ENCODE data around the gene PNPLA8.
"Not testable (repeated sequence)": the region's sequence is repeated elsewhere in the genome, so short reads cannot be mapped to it uniquely, and the experiment has no call there.

Gene PNPLA8

DNA sequence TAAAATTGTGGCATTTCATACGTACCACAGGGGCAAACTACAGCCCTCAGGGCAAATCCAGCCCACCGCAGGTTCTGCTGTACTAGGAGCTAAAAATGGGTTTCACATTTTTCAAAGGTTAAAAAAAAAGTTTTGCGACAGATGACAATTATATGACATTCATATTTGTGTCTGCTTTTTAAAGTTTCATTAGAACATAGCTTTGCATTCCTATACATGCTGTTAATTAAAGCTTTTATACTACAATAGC lies 758 bp upstream of the PNPLA8 start:
- H3K36me3 ChIP-seq (ENCODE audit: control insufficient read depth in 1 of 2, insufficient read depth in 2 of 2, low read length in 2 of 2) = peaks cover 0 to 5% of the 10 kb centered on the region in 2 donors
- no peaks in the 10 kb centered on the region for H3K27me3 ChIP-seq (ENCODE audit: low read depth, low read length)
- peaks cover 0 to 25% of the 10 kb centered on the region in 2 donors for H3K4me1 ChIP-seq (ENCODE audit: control insufficient read depth in 1 of 2, insufficient read depth in 2 of 2, low read length in 2 of 2)
- peak overlapping the region; percentile 95 for H3K27ac ChIP-seq (ENCODE audit: low read length)
- no peaks in the 10 kb centered on the region for H3K9me3 ChIP-seq (ENCODE audit: control insufficient read depth in 1 of 2, low read length in 2 of 2)
- peak overlapping the region; percentile 67 to 80 for H3K4me3 ChIP-seq (ENCODE audit: low read depth in 1 of 2, low read length in 2 of 2)

DNA sequence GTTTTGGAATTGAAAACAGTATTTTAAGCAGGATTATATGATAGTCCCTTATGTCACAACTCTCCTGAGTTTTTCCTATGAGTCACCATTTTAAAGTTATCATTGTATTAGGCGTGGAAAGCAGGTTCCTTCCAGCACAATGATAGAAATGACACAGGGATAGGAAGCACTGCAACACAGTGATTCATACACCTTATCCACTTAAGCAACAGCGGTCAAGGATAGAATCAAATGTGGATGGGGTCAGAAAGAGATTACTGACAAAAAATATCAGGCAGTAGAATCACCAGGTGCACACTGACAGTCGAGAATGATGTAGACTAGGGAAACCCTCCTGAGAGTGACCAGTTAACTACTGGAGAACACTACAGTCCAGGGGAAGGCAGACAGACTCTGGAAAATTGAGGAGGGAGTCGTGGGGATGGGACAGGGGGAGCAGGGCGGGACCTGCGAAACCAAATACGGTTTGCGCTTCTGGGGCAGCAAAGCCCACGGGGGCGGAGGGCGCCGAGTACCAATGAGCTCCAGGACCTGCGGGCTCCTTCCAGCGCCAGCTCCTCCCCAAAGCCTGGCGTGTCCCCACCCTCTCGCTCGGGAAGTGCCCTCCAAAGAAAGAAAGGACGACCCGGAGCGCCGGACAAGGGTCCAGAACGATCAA lies 479 bp downstream of the PNPLA8 start:
- no peaks in the 10 kb centered on the region for H3K27me3 ChIP-seq (ENCODE audit: low read depth, low read length)
- peak overlapping the region; percentile 100 for H3K27ac ChIP-seq (ENCODE audit: low read length)
- peaks cover 0 to 5% of the 10 kb centered on the region in 2 donors for H3K36me3 ChIP-seq (ENCODE audit: control insufficient read depth in 1 of 2, insufficient read depth in 2 of 2, low read length in 2 of 2)
- H3K9me3 ChIP-seq (ENCODE audit: control insufficient read depth in 1 of 2, low read length in 2 of 2) = no peaks in the 10 kb centered on the region
- H3K4me3 ChIP-seq (ENCODE audit: low read depth in 1 of 2, low read length in 2 of 2) = peak overlapping the region; percentile 67 to 97
- peaks cover 0 to 25% of the 10 kb centered on the region in 2 donors for H3K4me1 ChIP-seq (ENCODE audit: control insufficient read depth in 1 of 2, insufficient read depth in 2 of 2, low read length in 2 of 2)

DNA sequence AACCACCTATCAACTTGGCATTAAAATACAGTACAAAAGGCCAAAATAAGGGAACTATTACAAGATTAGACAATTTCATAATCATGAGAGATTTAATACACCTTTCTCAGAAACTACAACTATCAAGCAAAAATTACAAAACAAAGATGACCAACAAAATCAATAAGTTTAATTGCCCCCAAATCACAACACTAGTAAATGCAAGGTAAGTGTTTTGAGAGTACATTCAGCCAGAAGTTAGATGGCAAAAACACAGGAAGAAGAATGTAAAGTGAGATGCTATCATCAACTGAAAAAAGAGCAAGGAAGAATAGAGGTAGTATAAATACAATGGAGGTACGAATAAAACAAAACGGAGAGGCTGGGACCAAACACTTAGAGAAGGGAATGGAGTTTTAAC lies 3.2 kb downstream of the PNPLA8 start:
- H3K27ac ChIP-seq (ENCODE audit: low read length) = no peak overlapping the region
- no peaks in the 10 kb centered on the region for H3K9me3 ChIP-seq (ENCODE audit: control insufficient read depth in 1 of 2, low read length in 2 of 2)
- peaks cover 0 to 25% of the 10 kb centered on the region in 2 donors for H3K4me1 ChIP-seq (ENCODE audit: control insufficient read depth in 1 of 2, insufficient read depth in 2 of 2, low read length in 2 of 2)
- no peaks in the 10 kb centered on the region for H3K27me3 ChIP-seq (ENCODE audit: low read depth, low read length)
- no peak overlapping the region for H3K4me3 ChIP-seq (ENCODE audit: low read depth in 1 of 2, low read length in 2 of 2)
- H3K36me3 ChIP-seq (ENCODE audit: control insufficient read depth in 1 of 2, insufficient read depth in 2 of 2, low read length in 2 of 2) = peaks cover 6 to 9% of the 10 kb centered on the region in 2 donors

DNA sequence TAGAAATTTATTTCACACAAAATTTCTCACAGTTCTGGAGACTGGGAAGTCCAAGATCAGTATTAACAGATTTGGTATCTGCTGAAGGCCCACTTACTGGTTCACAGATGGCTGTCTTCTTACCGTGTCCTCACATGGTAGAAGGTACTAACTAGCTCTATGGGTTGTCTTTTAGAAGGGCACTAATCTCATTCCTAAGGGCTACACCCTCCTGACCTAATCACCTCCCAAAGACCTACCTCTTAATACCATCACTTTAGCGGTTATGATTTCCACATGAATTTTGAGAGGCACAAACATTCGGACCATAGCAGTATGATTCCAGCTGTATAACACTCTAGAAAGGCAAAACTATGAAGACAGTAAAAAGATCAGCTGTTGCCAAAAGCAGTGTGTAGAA lies 8.0 kb downstream of the PNPLA8 start:
- H3K36me3 ChIP-seq (ENCODE audit: control insufficient read depth in 1 of 2, insufficient read depth in 2 of 2, low read length in 2 of 2) = peaks cover 14 to 21% of the 10 kb centered on the region in 2 donors

DNA sequence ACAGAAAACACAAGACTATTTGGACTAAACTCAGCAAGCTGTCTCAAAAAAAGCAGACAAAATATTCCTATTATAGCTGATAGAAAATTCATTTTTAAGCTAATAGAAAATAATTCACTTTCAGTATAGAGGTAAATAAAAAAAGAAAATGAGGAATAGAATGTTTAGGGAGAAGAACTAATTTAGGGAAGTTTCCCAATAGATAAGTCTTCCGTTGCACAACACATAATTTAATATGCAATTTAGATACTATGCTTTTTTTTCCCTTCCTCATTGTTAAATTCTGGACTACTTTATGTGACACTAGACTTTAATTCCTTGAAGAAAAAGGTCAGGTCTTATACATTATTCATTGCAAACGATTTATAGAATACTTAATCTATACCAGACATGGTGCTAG lies 10.3 kb downstream of the PNPLA8 start:
- no peak overlapping the region for H3K27ac ChIP-seq (ENCODE audit: low read length)
- peaks cover 26 to 37% of the 10 kb centered on the region in 2 donors for H3K36me3 ChIP-seq (ENCODE audit: control insufficient read depth in 1 of 2, insufficient read depth in 2 of 2, low read length in 2 of 2)
- H3K9me3 ChIP-seq (ENCODE audit: control insufficient read depth in 1 of 2, low read length in 2 of 2) = no peaks in the 10 kb centered on the region
- no peaks in the 10 kb centered on the region for H3K4me1 ChIP-seq (ENCODE audit: control insufficient read depth in 1 of 2, insufficient read depth in 2 of 2, low read length in 2 of 2)
- no peak overlapping the region for H3K4me3 ChIP-seq (ENCODE audit: low read depth in 1 of 2, low read length in 2 of 2)
- H3K27me3 ChIP-seq (ENCODE audit: low read depth, low read length) = no peaks in the 10 kb centered on the region

More for the DNA sequence above, 8.0 kb downstream of the PNPLA8 start:
- Histone ChIP-seq H3K27ac (ENCODE audit: low read length) (no peak overlapping the region), H3K27me3 (ENCODE audit: low read depth, low read length) (no peaks in the 10 kb centered on the region), H3K4me1 (ENCODE audit: control insufficient read depth in 1 of 2, insufficient read depth in 2 of 2, low read length in 2 of 2) (peaks cover 0 to 7% of the 10 kb centered on the region in 2 donors), H3K9me3 (ENCODE audit: control insufficient read depth in 1 of 2, low read length in 2 of 2) (no peaks in the 10 kb centered on the region), H3K4me3 (ENCODE audit: low read depth in 1 of 2, low read length in 2 of 2) (no peak overlapping the region)

DNA sequence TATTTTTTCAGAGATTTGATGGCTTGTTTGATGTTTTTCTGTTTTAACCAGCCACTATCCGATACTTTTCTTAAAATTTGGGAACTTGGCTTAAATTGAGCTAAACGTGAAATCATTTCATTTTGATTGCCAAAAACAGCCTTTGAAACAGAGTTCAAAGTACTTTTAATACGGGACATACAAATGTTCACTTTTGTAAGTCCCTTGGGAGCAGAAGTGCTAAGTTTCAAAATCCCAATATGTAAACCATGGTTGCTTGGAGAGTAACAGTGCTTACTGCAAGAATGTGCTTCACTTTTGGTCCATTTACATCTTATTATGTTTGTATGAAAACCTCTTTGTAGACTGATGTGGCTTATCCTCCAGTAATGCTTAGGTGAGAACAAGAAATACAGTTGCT lies 10.9 kb downstream of the PNPLA8 start:
- no peaks in the 10 kb centered on the region for H3K9me3 ChIP-seq (ENCODE audit: control insufficient read depth in 1 of 2, low read length in 2 of 2)
- no peak overlapping the region for H3K4me3 ChIP-seq (ENCODE audit: low read depth in 1 of 2, low read length in 2 of 2)
- H3K27ac ChIP-seq (ENCODE audit: low read length) = no peak overlapping the region
- H3K27me3 ChIP-seq (ENCODE audit: low read depth, low read length) = no peaks in the 10 kb centered on the region
- H3K4me1 ChIP-seq (ENCODE audit: control insufficient read depth in 1 of 2, insufficient read depth in 2 of 2, low read length in 2 of 2) = no peaks in the 10 kb centered on the region
- peaks cover 26 to 37% of the 10 kb centered on the region in 2 donors for H3K36me3 ChIP-seq (ENCODE audit: control insufficient read depth in 1 of 2, insufficient read depth in 2 of 2, low read length in 2 of 2)

DNA sequence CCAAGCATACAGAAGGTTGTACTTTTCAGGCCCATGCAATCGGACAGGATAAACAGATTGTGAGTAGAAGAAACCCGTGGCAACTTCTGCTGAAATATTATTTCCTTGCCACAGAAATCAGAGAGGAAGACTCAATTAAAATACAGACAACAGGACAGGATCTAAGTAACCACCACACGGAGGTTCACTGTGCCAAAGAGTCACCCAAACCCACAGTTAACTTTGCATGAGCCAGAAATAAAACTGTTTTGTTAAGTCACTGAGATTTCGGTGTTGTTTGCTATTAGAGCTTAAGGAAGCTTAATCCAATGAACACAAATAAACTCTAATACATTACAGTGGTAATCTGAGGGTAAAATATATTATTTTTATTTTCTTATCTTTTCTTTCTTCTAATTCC lies 14.0 kb downstream of the PNPLA8 start:
- H3K4me1 ChIP-seq (ENCODE audit: control insufficient read depth in 1 of 2, insufficient read depth in 2 of 2, low read length in 2 of 2) = no peaks in the 10 kb centered on the region
- no peak overlapping the region for H3K4me3 ChIP-seq (ENCODE audit: low read depth in 1 of 2, low read length in 2 of 2)
- peaks cover 19 to 28% of the 10 kb centered on the region in 2 donors for H3K36me3 ChIP-seq (ENCODE audit: control insufficient read depth in 1 of 2, insufficient read depth in 2 of 2, low read length in 2 of 2)
- no peak overlapping the region for H3K27ac ChIP-seq (ENCODE audit: low read length)
- H3K27me3 ChIP-seq (ENCODE audit: low read depth, low read length) = no peaks in the 10 kb centered on the region
- H3K9me3 ChIP-seq (ENCODE audit: control insufficient read depth in 1 of 2, low read length in 2 of 2) = no peaks in the 10 kb centered on the region

DNA sequence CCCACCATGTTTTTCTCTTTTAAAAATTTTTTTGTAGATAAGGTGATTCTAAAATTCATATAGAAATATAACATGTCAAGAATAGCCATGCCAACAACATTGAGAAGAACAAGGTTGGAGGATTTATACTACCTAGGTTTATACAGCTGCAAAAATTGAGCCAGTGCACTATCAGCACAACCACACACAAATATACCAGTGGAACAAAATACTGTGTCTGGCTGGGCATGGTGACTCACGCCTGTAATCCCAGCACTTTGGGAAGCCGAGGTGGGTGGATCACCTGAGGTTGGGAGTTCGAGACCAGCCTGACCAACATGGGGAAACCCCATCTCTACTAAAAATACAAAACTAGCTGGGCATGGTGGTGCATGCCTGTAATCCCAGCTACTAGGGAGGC lies 21.4 kb downstream of the PNPLA8 start:
- H3K4me3 ChIP-seq (ENCODE audit: low read depth in 1 of 2, low read length in 2 of 2); H3K9me3 ChIP-seq (ENCODE audit: control insufficient read depth in 1 of 2, low read length in 2 of 2); H3K27me3 ChIP-seq (ENCODE audit: low read depth, low read length); H3K4me1 ChIP-seq (ENCODE audit: control insufficient read depth in 1 of 2, insufficient read depth in 2 of 2, low read length in 2 of 2); H3K27ac ChIP-seq (ENCODE audit: low read length): not testable (repeated sequence)
- peaks cover 16 to 19% of the 10 kb centered on the region in 2 donors for H3K36me3 ChIP-seq (ENCODE audit: control insufficient read depth in 1 of 2, insufficient read depth in 2 of 2, low read length in 2 of 2)

DNA sequence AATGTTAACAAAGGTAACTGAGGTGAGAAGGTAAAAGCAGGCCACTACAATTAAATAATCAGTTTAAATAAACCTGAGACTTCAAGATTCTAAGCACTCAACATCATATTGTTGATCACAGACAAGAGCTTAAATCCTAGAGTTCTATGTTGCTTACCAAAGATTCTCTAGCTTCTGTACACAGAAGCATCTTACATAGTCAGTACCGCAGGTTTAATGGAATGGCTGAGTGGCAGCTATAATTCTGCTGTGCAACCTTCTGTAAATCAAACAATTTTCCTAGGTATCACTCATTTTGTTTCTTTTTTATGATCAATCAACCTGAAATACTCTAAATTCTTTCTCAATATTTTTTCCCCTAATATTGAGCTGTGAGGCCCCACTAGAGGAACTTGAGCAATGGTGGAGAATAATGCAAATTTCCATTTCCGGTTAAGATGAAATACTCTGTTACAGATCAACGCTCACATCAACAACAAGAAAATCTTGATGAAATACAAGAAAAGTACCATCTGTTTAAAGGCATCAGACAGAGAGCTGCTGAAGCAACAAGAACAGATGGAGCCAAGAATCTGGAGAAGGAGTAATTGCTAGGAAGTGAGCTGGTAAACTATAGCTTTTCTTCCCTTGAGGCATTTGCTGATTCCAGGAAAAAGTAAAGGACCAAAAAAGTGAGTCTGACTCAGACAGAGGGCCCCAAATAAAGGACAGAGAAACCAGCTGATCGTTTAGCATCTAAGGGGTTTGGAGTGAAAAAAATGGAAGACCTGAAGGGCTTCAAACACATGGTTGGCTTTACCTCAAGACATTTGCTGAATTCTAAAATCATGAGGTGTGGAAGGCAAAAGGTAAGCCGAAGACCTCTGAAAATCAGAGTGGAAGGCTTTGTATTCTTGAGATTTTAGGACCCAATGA lies 22.6 kb downstream of the PNPLA8 start:
- Histone ChIP-seq H3K27ac (ENCODE audit: low read length) (no peak overlapping the region), H3K36me3 (ENCODE audit: control insufficient read depth in 1 of 2, insufficient read depth in 2 of 2, low read length in 2 of 2) (peaks cover 16 to 23% of the 10 kb centered on the region in 2 donors), H3K4me3 (ENCODE audit: low read depth in 1 of 2, low read length in 2 of 2) (no peak overlapping the region), H3K4me1 (ENCODE audit: control insufficient read depth in 1 of 2, insufficient read depth in 2 of 2, low read length in 2 of 2) (no peaks in the 10 kb centered on the region), H3K27me3 (ENCODE audit: low read depth, low read length) (no peaks in the 10 kb centered on the region), H3K9me3 (ENCODE audit: control insufficient read depth in 1 of 2, low read length in 2 of 2) (no peaks in the 10 kb centered on the region)

DNA sequence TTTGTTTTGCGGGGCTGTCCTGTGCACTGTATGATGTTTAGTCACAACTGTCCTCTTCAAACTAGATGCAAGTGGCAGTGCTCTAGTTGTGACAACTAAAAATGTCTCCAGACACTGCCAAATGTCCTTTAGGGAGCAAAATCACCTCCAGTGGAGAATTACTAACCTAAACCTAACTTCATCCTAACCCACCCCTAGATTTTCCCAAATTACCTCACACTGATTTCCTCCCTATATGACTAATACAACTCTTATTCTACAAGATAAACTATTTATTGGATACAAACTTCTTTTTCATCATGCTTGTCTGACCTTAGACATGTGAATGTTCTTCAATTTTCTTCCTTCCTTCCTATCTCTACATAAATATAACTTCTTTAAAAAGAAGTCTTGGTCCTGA lies 26.4 kb downstream of the PNPLA8 start:
- Histone ChIP-seq H3K36me3 (ENCODE audit: control insufficient read depth in 1 of 2, insufficient read depth in 2 of 2, low read length in 2 of 2) (peaks cover 16 to 19% of the 10 kb centered on the region in 2 donors), H3K4me3 (ENCODE audit: low read depth in 1 of 2, low read length in 2 of 2) (no peak overlapping the region), H3K27ac (ENCODE audit: low read length) (no peak overlapping the region), H3K9me3 (ENCODE audit: control insufficient read depth in 1 of 2, low read length in 2 of 2) (no peaks in the 10 kb centered on the region), H3K27me3 (ENCODE audit: low read depth, low read length) (no peaks in the 10 kb centered on the region), H3K4me1 (ENCODE audit: control insufficient read depth in 1 of 2, insufficient read depth in 2 of 2, low read length in 2 of 2) (no peaks in the 10 kb centered on the region)

DNA sequence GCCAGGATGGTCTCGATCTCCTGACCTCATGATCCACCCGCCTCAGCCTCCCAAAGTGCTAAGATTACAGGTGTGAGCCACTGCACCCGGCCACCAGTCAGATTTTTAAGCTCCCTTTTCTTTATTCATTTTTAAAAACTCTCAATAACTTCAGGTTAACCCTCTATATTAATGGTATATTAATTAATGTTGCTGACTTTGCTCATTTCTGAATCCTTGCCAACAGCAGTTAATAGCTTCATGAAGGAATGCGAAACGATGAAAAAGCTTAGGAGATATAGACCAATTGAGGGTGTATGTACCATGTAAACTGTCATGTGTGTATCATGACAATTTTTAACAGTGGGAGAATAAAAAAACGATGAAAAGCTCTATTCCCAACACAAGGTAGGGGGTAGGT lies 27.5 kb downstream of the PNPLA8 start:
- H3K27ac ChIP-seq (ENCODE audit: low read length) = no peak overlapping the region

More for the DNA sequence above, 27.5 kb downstream of the PNPLA8 start:
- Histone ChIP-seq H3K4me1 (ENCODE audit: control insufficient read depth in 1 of 2, insufficient read depth in 2 of 2, low read length in 2 of 2) (no peaks in the 10 kb centered on the region), H3K9me3 (ENCODE audit: control insufficient read depth in 1 of 2, low read length in 2 of 2) (no peaks in the 10 kb centered on the region), H3K36me3 (ENCODE audit: control insufficient read depth in 1 of 2, insufficient read depth in 2 of 2, low read length in 2 of 2) (peaks cover 13 to 19% of the 10 kb centered on the region in 2 donors), H3K27me3 (ENCODE audit: low read depth, low read length) (no peaks in the 10 kb centered on the region), H3K4me3 (ENCODE audit: low read depth in 1 of 2, low read length in 2 of 2) (no peak overlapping the region)
